DMS 273 (cell line): ENCODE results near the gene SKOR1.

Experiments used
- DNase-seq: peaks from one replicate; lab custom pipeline; 2025; ENCODE audit not compliant: unreplicated experiment; lab: John Stamatoyannopoulos, UW

Gene SKOR1, protein sequence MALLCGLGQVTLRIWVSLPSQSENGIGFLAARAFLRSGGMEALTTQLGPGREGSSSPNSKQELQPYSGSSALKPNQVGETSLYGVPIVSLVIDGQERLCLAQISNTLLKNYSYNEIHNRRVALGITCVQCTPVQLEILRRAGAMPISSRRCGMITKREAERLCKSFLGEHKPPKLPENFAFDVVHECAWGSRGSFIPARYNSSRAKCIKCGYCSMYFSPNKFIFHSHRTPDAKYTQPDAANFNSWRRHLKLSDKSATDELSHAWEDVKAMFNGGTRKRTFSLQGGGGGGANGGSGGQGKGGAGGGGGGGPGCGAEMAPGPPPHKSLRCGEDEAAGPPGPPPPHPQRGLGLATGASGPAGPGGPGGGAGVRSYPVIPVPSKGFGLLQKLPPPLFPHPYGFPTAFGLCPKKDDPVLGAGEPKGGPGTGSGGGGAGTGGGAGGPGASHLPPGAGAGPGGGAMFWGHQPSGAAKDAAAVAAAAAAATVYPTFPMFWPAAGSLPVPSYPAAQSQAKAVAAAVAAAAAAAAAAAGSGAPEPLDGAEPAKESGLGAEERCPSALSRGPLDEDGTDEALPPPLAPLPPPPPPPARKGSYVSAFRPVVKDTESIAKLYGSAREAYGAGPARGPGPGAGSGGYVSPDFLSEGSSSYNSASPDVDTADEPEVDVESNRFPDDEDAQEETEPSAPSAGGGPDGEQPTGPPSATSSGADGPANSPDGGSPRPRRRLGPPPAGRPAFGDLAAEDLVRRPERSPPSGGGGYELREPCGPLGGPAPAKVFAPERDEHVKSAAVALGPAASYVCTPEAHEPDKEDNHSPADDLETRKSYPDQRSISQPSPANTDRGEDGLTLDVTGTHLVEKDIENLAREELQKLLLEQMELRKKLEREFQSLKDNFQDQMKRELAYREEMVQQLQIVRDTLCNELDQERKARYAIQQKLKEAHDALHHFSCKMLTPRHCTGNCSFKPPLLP

GRCh38 chr15:67824976-67825880 lies at the start of gene SKOR1:
Gene SKOR1, plus strand, starts transcription at chr15:67825509. Its CDS starts 94 bp downstream, at chr15:67825603.
- DNase-seq, result peak; percentile 58

DNA sequence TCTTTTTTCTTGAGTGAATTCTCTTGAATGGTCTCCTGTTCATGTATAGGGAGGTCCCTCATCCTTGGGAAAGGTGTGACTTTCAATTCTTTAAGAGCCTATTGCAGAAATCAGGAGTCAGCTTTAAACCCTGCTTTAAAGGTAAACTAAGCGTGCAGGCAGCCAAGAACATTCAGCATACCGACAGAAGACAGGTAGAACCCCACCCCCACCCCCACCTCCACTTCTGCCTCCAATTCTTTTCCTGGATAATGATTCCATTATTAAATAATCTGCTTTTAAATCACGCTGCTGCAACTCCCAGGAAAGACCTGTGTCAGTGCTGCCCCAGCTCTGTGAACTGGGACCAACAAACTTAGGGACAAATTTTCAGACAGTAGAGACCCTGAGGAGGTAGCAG lies 49.3 kb upstream of the SKOR1 start:
- no peak for DNase-seq

DNA sequence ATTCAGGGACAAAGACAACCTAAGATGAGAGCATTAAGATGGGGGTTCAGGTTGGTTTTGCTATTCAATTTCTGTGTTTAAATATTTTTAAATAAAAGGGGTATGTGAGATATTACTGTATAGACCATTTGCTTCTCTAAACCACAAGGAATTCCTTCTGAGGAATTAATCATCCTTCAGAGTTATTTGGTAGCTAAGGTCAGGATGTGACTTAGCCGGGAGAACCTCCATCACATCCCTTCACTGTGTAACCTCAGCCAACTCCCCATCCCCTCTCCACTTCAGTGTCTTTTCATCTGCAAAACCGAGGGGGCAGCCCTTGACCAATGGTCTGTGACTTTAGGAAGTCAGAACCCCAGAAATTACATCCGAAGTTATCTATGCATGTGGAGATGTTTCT lies 48.7 kb upstream of the SKOR1 start:
- no peak for DNase-seq

- DNase-seq, result no peak
Measured at GRCh38 chr15:67777071-67777470, 48.2 kb upstream of the SKOR1 start.

GRCh38 chr15:67777773-67778172 lies 47.5 kb upstream of the SKOR1 start:
- DNase-seq, result no peak

DNA sequence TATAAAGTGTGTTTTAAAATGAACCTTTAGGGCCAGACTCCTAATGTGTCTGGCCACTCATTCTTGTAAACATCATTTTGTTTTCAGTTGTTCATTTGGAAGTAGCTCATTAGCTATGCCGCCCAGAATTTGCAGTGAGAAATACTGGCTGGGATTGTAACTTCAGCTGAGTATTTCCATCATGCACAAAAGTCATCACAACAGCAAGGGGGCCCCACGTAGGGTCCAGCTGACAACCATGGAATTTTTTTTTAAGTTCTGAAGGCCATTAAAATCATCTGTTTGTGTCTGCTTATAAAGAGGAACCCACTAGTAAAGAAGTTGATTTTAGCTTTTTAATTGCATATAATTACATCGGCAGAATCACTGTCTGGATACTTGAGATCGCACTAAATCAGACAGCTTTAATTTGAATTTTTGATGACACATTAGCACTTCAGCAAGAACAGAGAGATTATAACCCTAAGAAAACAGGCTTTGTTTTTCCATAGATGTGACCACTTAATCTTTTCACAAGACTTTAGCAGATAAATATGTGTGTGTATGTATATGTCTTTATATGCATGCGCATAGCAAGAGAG lies 46.3 kb upstream of the SKOR1 start:
- no peak for DNase-seq

DNA sequence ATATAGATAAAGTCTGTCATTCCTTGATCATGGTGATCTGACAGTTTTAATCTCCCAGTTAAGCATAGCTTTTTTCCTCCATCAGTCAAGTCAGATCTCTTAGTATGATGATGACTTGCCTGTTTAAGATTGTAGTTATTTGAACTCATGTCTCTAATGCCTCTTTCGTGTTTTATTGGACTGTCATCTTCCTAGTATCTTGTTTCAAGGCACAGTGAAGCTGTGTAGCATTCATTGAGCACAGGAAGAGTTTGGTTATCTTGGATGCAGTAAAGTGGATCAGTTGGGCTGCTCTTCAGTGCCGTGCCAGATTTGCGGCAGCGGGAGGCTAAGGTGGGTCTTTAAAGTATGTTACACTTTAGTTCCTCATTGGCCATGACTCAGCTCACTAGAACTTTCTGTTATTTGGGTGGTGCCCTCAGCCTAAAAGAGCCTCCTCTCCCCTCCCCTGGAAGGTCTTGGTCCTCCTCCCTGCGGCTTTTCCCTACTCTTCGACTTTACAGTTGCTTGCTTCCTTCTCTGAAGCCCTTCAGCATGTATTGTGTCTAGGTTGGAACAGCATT lies 45.7 kb upstream of the SKOR1 start:
- no peak for DNase-seq

GRCh38 chr15:67781061-67781460 lies 44.2 kb upstream of the SKOR1 start:
- no peak for DNase-seq

GRCh38 chr15:67781907-67782690 lies 43.2 kb upstream of the SKOR1 start:
- no peak for DNase-seq

- no peak for DNase-seq
Measured at GRCh38 chr15:67782691-67782991, 42.7 kb upstream of the SKOR1 start.

- DNase-seq, result peak; percentile 67
Measured at GRCh38 chr15:67783303-67783702, 42.0 kb upstream of the SKOR1 start.

GRCh38 chr15:67784090-67784781 lies 41.1 kb upstream of the SKOR1 start:
- peak; percentile 15 for DNase-seq

- no peak for DNase-seq
Measured at GRCh38 chr15:67784856-67785430, 40.4 kb upstream of the SKOR1 start.

DNA sequence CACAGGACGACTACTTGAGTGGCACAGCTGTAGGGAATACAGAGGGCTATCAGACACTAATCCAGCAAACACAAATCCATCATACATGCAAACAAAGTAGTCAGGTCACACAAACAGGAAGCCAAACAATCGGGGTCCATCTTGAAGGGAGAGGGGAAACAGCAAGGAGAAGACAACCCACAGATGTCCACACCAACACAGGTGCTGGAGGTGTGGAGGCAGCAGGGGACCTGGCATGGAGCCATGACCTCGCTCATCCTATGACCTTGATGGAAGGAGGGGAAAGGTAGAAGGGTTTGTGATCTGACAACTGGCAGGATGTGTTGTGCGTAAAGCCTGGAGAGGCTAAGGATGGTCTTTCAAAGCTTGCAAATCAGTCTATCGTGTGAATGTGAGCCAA lies 39.9 kb upstream of the SKOR1 start:
- DNase-seq, result no peak

DNA sequence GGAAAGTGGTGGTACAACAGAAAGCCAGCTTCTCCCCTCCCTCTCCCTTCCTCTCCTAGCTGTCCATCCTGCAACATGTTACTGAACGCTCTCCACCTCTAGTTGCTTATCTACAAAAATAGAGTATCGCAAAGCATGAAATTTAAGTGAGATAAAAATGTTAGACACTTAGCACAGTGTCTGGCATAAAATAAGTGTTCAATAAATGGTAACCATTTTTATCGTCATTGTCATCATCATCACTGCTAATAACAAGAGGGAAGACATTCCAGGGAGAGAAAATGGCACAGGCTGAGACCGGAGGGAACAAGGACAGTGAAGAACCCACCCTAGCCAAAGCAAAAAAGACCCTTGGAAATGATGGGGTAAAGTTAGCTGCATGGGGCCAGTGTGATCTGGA lies 38.7 kb upstream of the SKOR1 start:
- DNase-seq, result no peak

DNA sequence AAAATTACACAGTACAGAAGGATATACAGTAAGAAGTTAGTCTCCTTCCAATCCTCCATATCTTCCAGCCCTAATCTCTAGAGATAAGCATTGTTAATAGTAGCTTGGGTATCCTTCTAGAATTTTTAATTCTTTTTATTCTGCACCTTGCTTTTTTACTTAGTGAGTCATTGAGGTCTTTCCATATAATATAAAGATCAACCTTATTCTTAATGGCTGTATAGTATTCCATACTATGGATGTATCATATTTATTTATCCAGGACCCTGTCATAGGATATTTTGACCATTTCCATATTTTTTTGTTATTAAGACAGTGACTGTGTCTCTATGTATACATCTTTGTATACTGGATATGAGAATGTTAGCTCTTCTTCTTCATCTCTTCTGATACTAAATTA lies 36.3 kb upstream of the SKOR1 start:
- no peak for DNase-seq

GRCh38 chr15:67790610-67791319 lies 34.5 kb upstream of the SKOR1 start:
- no peak for DNase-seq
